ENCODE results near the gene LSM10.

The LSM10 gene

DNA sequence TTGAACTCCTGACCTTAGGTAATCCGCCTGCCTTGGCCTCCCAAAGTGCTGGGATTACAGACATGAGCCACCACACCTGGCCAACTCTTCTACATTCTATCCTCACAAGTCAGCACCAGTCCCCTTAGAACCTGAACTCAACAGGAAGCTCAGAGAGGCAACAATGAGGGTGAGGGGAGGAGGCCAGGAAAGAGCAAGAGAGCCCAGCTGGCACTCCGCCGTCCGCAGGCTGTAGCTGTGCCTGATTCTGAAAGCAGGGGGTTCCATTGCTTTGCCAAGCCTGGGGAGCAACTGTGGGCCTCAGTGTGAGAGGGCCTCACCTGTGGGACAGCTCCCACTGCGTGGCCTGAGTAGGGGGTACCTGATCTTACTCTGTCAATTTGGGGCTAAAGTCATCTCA is 30.6 kb downstream of the LSM10 start:
- no peaks in the 10 kb centered on the region for H4K20me1 ChIP-seq (ENCODE audit: low read depth, low read length)
- peaks cover 33% of the 10 kb centered on the region for H3K79me2 ChIP-seq (ENCODE audit: insufficient read depth, low read length)
- no peaks in the 10 kb centered on the region for H3K27me3 ChIP-seq (ENCODE audit: low read length)
- H3F3A ChIP-seq (ENCODE audit: insufficient read depth): peaks cover 22% of the 10 kb centered on the region
- no peak overlapping the region for H3K4me2 ChIP-seq (ENCODE audit: low read depth, low read length, poor library complexity, severe bottlenecking)
- H3K9me3 ChIP-seq (ENCODE audit: insufficient read depth, low read length): no peaks in the 10 kb centered on the region
- no peak overlapping the region for H3K27ac ChIP-seq (ENCODE audit: low read depth, low read length)
- no peak for TF ChIP-seq EZH2phosphoT487 (conservative IDR thresholded peaks at IDR 0.05; ENCODE audit: low read length)
- TF ChIP-seq, protein P1, sequence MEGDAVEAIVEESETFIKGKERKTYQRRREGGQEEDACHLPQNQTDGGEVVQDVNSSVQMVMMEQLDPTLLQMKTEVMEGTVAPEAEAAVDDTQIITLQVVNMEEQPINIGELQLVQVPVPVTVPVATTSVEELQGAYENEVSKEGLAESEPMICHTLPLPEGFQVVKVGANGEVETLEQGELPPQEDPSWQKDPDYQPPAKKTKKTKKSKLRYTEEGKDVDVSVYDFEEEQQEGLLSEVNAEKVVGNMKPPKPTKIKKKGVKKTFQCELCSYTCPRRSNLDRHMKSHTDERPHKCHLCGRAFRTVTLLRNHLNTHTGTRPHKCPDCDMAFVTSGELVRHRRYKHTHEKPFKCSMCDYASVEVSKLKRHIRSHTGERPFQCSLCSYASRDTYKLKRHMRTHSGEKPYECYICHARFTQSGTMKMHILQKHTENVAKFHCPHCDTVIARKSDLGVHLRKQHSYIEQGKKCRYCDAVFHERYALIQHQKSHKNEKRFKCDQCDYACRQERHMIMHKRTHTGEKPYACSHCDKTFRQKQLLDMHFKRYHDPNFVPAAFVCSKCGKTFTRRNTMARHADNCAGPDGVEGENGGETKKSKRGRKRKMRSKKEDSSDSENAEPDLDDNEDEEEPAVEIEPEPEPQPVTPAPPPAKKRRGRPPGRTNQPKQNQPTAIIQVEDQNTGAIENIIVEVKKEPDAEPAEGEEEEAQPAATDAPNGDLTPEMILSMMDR (IDR thresholded peaks at IDR 0.05; ENCODE audit: insufficient read depth, low read length, poor library complexity, severe bottlenecking): no peak
- H3K9ac ChIP-seq (ENCODE audit: low read length): no peak overlapping the region
- no peak overlapping the region for H3K4me3 ChIP-seq (ENCODE audit: insufficient read depth, low read length, poor library complexity, severe bottlenecking)
- H3K9me2 ChIP-seq (replicated peaks; ENCODE audit: insufficient read depth, low read length): no peaks in the 10 kb centered on the region
- no peaks in the 10 kb centered on the region for H3K36me3 ChIP-seq (ENCODE audit: low read length)
- H2AFZ ChIP-seq (ENCODE audit: low read depth, low read length, severe bottlenecking): no peak overlapping the region

DNA sequence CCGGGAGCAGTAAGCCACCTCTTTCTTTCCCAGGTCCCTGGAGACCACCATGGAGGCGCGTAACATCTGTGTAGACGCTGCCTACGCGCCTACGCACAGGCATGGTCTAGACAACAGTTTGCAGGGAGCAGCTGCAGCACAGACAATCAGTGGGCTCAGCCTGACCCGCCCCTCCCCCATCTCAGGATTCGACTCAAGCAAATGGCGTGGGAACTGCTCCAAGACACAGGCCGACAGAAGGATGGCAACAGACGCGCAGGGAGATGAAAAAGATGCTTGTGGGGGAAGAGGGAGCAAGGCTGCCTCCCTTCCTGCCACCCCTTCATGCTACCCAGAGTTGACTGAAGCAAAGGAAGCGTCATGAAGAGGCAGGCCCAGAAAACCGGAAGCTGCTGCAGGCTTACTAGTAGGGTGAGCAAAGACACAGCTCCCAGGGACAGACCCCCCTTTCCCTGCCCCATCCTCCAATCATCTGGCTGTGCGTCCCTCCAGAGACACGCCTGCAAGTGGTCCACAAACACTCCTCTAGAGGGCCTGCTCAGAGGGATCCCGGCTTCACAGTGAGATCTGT is 31.5 kb downstream of the LSM10 start:
- H3K79me2 ChIP-seq (ENCODE audit: insufficient read depth, low read length): peaks cover 33% of the 10 kb centered on the region
- H3K9ac ChIP-seq (ENCODE audit: low read length): no peak overlapping the region
- H3K9me3 ChIP-seq (ENCODE audit: insufficient read depth, low read length): no peaks in the 10 kb centered on the region
- TF ChIP-seq, protein P1 (IDR thresholded peaks at IDR 0.05; ENCODE audit: insufficient read depth, low read length, poor library complexity, severe bottlenecking): no peak
- no peak for TF ChIP-seq EZH2phosphoT487 (conservative IDR thresholded peaks at IDR 0.05; ENCODE audit: low read length)
- no peak overlapping the region for H3K4me3 ChIP-seq (ENCODE audit: insufficient read depth, low read length, poor library complexity, severe bottlenecking)
- H3K27me3 ChIP-seq (ENCODE audit: low read length): no peaks in the 10 kb centered on the region
- no peak overlapping the region for H3K27ac ChIP-seq (ENCODE audit: low read depth, low read length)
- H3K4me2 ChIP-seq (ENCODE audit: low read depth, low read length, poor library complexity, severe bottlenecking): no peak overlapping the region
- no peaks in the 10 kb centered on the region for H3K9me2 ChIP-seq (replicated peaks; ENCODE audit: insufficient read depth, low read length)
- H3F3A ChIP-seq (ENCODE audit: insufficient read depth): peaks cover 18% of the 10 kb centered on the region
- no peaks in the 10 kb centered on the region for H4K20me1 ChIP-seq (ENCODE audit: low read depth, low read length)
- no peaks in the 10 kb centered on the region for H3K36me3 ChIP-seq (ENCODE audit: low read length)
- no peak overlapping the region for H2AFZ ChIP-seq (ENCODE audit: low read depth, low read length, severe bottlenecking)

DNA sequence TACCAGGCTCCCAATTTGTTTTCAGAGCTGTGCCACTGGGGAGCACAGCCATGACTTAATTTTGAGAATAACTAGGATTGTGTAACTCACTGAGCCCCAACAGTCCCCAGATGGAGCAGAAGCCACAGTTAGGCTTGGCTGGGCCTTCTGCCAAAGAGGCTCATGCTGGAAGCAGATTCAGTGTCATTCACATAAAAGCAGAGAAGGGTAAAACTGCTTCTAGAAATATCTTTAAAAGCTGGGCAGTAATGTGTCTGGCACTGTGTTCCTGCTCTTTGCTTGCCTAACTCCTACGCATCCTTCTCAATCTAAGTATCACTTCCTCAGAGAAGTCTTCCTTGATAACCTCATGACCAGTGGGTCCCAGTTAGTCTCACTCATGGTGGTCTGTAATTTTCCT is 32.3 kb downstream of the LSM10 start:
- no peaks in the 10 kb centered on the region for H3K27me3 ChIP-seq (ENCODE audit: low read length)
- no peaks in the 10 kb centered on the region for H3K36me3 ChIP-seq (ENCODE audit: low read length)
- no peaks in the 10 kb centered on the region for H3K9me2 ChIP-seq (replicated peaks; ENCODE audit: insufficient read depth, low read length)
- no peak overlapping the region for H2AFZ ChIP-seq (ENCODE audit: low read depth, low read length, severe bottlenecking)
- H3K9ac ChIP-seq (ENCODE audit: low read length): no peak overlapping the region
- H3F3A ChIP-seq (ENCODE audit: insufficient read depth): peaks cover 10% of the 10 kb centered on the region
- no peak overlapping the region for H3K4me3 ChIP-seq (ENCODE audit: insufficient read depth, low read length, poor library complexity, severe bottlenecking)
- H4K20me1 ChIP-seq (ENCODE audit: low read depth, low read length): no peaks in the 10 kb centered on the region
- H3K4me2 ChIP-seq (ENCODE audit: low read depth, low read length, poor library complexity, severe bottlenecking): no peak overlapping the region
- peaks cover 33% of the 10 kb centered on the region for H3K79me2 ChIP-seq (ENCODE audit: insufficient read depth, low read length)
- H3K27ac ChIP-seq (ENCODE audit: low read depth, low read length): no peak overlapping the region
- H3K9me3 ChIP-seq (ENCODE audit: insufficient read depth, low read length): no peaks in the 10 kb centered on the region
- no peak for TF ChIP-seq EZH2phosphoT487 (conservative IDR thresholded peaks at IDR 0.05; ENCODE audit: low read length)
- TF ChIP-seq, protein P1 (IDR thresholded peaks at IDR 0.05; ENCODE audit: insufficient read depth, low read length, poor library complexity, severe bottlenecking): no peak

Data from SU-DHL-6 (cell line).